HG02852 (cell line): ENCODE data around the gene TRAF7.

Source experiments
- ATAC-seq: cut with Tn5 transposase; IDR thresholded peaks from one replicate; pipeline ENCODE4 v1.9.1; 2021; ENCODE audit warnings: mild to moderate bottlenecking, moderate library complexity; ENCODE audit not compliant: unreplicated experiment

The TRAF7 gene

GRCh38 chr16:2180962-2181923 is 25.7 kb downstream of the TRAF7 start:
- ATAC-seq, result no peak

DNA sequence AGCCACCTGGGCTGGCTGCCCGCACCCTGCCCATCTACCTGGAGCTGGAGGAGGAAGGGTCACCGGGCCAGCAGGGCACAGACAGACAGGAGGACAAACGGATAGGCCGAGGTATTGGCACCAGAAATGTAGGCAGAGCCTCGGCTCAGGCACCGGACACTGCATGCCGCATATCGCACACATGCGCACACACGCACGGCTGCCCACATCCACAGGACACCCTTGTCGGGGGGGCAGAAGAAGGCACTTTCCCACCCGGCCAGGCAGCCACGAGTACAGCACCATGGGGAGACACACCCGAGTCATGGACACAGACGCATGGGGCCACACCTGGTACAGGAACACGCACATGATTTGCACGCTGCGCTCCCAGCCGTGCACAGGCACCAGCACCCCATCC is 26.4 kb downstream of the TRAF7 start:
- ATAC-seq, result no peak

DNA sequence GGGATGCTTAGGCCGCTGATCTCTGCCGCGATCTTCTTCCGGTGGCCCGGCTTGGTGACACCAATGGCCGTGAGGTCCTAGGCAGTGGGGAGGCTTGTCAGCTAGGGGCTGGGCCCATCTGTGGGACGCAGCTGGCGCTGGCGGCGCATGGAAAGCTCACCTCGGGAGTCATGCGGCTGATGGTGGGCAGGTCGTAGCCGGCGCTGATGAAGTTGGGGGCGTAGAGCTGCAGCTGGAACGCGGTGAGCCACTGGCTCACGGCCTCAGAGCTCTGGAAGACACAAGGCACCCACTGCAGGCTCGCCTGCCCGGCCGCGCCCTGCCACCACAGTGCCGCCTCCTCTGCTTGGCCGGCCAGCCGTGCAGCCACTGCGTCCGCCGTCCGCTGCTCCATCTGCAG is 28.1 kb downstream of the TRAF7 start:
- no peak for ATAC-seq

DNA sequence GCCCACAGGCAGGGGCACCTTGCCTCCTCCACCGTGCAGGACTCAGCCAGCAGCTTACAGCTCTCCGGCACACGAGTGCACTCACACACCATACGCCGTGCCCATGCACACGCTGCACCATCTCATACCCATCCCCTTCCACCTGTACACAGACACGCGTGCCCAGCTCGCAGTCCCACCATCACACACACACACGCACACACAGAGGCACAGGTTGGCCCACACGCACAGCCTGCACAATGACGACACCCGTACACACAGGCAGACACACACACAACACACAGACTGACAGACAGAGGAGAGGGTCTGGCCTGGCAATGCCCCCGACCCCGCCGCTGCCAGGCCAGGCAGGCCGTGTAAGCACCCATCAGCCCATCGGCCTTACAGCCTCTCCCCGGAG is 28.8 kb downstream of the TRAF7 start:
- no peak for ATAC-seq

DNA sequence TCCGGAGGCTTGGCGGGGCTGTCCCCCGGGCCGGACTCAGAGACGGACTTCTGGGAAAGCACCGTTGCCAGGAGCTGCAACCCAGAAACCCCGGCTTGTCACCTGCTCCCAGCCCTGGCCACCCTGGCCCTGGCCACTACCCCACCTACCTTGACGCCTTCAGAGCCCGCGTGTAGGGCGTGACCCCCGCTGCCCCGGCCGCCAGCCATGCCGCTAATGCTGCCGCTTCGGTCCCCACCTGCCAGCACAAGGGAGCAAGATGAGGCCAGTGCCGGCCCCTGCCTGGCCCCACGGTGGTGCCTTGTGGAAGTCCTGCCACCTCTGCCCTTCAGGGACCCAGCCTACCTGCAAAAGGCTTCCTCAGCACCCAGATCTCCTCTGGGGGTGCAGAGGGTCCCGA is 29.4 kb downstream of the TRAF7 start:
- no peak for ATAC-seq

DNA sequence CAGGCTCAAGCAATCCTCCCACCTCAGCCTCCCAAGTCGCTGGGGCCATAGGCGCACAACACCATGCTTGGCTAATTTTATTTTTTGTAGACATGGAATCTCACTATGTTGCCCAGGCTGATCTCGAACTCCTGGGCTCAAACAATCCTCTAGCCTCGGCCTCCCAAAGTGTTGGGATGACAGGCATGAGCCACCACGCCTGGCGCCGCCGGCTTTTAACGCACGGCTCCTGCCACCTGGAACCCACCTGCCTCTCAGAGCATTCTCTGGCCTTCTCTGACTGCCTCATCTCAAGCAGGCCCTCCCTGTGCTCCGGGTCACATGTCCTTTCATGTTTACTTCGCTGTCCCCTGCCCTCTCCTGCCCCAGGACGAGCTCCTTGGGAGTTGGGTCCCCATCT is 30.5 kb downstream of the TRAF7 start:
- ATAC-seq, result no peak

GRCh38 chr16:2186505-2186904 is 30.9 kb downstream of the TRAF7 start:
- ATAC-seq, result no peak

- no peak for ATAC-seq
Observed at GRCh38 chr16:2187212-2187611, 31.6 kb downstream of the TRAF7 start.

GRCh38 chr16:2188395-2188794 is 32.8 kb downstream of the TRAF7 start:
- no peak for ATAC-seq

DNA sequence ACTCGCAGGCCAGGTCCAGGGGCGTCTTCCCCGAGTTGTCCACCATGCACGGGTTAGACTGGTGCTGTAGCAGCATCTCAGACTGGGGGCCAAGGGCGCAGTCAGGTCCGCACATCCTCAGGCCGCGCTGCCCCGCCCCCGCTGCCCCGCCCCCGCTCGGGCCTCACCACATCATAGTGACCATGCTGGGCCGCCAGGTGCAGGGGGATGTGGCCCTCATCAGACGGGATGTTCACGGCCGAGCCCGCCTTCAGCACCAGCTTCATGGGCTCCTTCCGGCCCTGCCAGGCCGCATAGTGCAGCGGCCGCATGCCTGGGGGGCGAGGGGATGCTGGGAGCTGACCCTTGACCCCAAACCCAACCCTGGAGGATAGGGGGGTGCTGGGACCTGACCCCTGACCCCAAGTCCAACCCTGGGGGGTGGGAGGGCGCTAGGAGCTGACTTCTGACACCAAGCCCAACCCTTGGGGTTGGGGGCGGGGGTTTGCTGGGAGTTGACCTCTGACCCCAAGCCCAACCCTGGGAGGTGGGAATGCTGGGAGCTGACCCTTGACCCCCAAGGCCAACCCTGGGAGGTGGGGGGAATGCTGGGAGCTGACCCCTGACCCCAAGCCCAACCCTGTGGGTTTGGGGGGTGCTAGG is 33.8 kb downstream of the TRAF7 start:
- no peak for ATAC-seq

GRCh38 chr16:2190002-2190658 is 34.5 kb downstream of the TRAF7 start:
- ATAC-seq, result no peak

GRCh38 chr16:2190659-2191445 is 35.3 kb downstream of the TRAF7 start:
- ATAC-seq, result no peak

DNA sequence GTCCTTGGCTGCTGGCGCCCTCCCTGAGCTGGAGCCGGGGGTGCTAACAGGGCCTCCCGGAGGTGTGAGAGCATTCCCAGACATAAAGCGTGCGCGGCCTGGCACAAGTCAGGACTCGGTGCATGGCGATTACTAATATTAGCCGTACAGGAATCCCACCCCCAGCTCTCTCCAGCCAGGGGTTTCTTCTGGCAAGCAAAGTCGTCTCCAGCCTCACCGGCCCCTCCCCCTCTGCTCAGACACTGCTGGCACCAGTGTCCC is 35.8 kb downstream of the TRAF7 start:
- no peak for ATAC-seq

DNA sequence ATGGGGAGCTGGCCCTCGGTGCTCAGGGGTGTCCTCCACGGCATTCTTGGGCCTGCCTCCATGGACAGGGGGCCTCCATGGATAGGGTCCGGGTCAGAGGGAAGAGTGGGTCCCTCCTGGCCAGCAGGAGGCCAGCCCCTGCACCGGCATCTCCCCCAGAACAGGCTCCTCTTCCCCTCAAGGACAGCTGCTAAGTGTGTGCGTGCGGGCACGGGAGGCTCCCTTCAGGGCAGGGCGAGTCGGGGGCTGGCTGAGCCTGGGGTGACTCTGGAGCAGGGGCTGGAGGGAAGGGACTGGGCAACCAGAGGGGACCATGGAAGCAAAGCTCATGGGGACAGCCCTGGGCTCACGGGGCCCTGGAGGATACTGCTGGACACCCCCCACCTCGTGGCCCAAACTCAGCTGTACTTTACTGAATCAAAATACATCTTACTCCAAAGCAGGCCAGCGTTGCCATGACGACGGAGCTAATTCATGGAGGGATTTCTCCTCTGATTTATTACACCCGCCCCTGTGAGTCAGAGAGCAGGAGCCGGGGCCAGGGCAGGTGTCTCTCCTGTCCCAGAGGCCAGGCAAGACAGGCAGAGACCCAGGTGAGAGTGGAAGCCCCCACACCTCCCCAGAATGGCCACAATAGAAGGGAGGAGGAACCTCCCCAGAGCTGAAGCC is 38.7 kb downstream of the TRAF7 start:
- no peak for ATAC-seq

DNA sequence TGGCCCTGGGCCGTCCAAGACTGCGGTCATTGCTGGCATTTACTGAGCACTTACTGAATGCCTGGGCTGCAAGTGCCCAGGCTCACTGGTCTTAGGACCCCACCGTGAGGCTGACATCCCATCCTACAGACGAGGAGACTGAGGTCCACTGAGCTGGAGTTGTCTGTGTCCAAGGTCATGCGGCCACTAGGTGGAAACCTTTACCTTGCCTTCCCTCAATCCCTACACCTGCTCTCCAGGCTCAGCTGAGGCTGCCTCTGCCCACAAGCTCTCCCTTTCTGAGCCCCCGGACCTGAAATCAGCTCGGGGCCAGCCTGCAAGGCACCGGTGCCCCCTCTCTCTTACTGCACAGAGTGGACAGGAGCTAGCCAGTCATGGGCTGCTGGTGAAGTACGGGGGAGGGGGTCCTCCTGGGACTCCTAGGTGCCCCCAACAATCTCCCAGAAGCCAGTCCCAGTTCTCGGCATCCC is 39.3 kb downstream of the TRAF7 start:
- ATAC-seq, result no peak

- ATAC-seq, result no peak
Observed at GRCh38 chr16:2195322-2196161, 40.0 kb downstream of the TRAF7 start.

DNA sequence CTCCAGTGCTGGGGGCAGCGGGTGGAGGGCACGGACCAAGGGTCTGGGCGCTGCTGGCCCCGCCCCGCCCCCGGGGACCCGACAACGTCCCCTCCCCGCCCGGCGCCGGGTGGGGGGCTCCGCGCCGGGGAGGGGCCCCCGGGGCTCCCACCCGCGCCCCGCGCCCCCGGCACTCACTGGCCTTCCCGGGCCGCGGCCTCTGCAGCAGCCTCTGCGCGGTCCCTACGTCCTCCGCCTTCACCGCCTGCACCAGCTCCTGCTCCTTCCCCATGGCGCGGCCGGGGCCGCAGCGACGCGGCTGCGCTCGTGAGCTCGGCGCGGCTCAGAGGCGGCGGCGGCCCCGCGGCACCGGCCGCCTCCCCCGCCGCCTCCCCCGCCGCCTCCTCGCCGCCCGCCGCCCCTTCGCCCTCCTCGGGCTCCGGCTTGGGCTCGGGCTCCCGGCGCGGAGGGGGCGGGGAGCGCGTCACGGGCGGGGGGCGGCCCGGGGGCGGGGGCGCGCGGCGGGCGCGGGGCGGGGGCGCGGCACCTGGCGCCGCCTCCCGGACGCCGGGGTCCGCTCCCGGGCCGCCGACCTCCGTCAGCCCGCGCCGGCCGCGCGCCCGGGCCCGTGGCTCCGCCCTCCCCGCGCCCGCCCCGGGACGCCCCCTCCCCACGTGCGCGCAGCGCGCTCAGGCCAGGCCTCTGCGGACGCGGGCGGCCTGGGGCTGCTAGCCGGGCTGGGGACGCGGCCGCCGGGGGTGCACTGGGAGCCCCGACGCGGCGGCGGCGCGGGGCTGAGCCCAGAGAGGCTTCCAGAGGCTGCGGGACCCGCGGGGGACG is 40.8 kb downstream of the TRAF7 start, which contains the start of gene CASKIN1:
CASKIN1 (minus strand) TSS at position 444 of the 819 bp plus-strand sequence; CDS start at position 271, 173 bp downstream.
- no peak for ATAC-seq

GRCh38 chr16:2196981-2197511 is 41.5 kb downstream of the TRAF7 start:
- no peak for ATAC-seq
